ENCODE data around the gene TTC9B.
"Not testable (repeated sequence)": the region's sequence is repeated elsewhere in the genome, so short reads cannot be mapped to it uniquely, and the experiment has no call there.

Gene TTC9B

DNA sequence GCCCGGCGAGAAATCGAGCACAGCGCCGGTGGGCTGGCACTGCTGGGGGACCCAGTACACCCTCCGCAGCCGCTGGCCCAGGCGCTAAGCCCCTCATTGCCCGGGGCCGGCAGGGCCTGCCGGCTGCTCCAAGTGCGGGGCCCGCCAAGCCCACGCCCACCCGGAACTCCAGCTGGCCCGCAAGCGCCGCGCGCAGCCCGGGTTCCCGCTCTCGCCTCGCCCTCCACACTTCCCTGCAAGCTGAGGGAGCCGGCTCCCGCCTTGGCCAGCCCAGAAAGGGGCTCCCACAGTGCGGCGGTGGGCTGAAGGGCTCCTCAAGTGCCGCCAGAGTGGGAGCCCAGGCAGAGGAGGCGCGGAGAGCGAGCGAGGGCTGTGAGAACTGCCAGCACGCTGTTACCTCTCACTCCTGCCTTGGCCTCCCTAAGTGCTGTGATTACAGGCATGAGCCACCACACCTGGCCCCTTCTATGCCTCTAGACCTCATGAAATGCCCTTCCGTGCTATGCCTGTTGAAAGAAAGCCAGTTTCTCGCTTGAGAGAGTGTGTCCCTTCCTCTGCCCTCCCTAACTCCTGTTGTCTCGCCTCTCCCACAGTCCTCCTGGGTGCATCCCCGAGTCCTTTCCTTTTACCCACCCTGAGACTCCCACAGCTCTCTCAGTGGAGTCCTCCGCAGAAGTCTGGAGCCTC, 47.7 kb downstream of the TTC9B start:
- DNase-seq (ENCODE audit: low read depth): not testable (repeated sequence)

DNA sequence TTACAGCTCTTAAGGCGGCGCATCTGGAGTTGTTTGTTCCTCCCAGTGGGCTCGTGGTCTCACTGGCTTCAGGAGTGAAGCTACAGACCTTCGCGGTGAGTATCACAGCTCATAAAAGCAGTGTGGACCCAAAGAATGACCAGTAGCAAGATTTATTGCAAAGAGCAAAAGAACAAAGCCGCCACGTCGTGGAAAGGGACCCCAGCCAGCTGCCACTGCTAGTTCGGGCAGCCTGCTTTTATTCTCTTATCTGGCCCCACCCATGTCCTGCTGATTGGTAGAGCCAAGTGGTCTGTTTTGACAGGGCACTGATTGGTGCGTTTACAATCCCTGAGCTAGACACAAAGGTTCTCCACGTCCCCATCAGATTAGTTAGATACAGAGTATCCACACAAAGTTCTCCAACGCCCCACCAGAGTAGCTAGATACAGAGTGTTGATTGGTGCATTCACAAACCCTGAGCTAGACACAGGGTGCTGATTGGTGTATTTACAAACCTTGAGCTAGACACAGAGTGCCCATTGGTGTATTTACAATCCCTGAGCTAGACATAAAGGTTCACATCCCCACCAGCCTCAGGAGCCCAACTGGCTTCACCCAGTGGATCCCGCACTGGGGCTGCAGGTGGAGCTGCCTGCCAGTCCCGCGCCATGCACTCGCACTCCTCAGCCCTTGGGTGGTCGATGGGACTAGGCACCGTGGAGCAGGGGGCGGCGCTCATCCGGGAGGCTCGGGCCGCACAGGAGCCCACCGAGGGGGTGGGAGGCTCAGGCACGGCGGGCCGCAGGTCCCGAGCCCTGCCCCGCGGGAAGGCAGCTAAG, 48.5 kb downstream of the TTC9B start:
- DNase-seq (ENCODE audit: low read depth): not testable (repeated sequence)

Measured in activated T-cell treated with anti-CD3 and anti-CD28 coated beads for 24 hours (primary cell).